HG02973 (cell line): Measurements from ENCODE around the gene EYA2.

Experiments
- ATAC-seq: cut with Tn5 transposase; IDR thresholded peaks from one replicate; pipeline ENCODE4 v1.9.1; 2021; ENCODE audit warnings: moderate library complexity; ENCODE audit not compliant: unreplicated experiment

EYA2 gene

GRCh38 chr20:47059536-47059935 lies 164.9 kb downstream of the EYA2 start:
- no peak for ATAC-seq

GRCh38 chr20:47061549-47061948 lies 166.9 kb downstream of the EYA2 start:
- ATAC-seq, result no peak

- no peak for ATAC-seq
Measured at GRCh38 chr20:47062226-47062890, 167.7 kb downstream of the EYA2 start.

GRCh38 chr20:47063407-47063806 lies 168.8 kb downstream of the EYA2 start:
- no peak for ATAC-seq

- no peak for ATAC-seq
Measured at GRCh38 chr20:47063808-47064207, 169.2 kb downstream of the EYA2 start.

GRCh38 chr20:47066484-47067270 lies 172.0 kb downstream of the EYA2 start:
- ATAC-seq, result no peak

- ATAC-seq, result no peak
Measured at GRCh38 chr20:47067776-47068175, 173.1 kb downstream of the EYA2 start.

- ATAC-seq, result no peak
Measured at GRCh38 chr20:47070176-47070575, 175.5 kb downstream of the EYA2 start.

GRCh38 chr20:47071646-47072185 lies 177.1 kb downstream of the EYA2 start:
- no peak for ATAC-seq

GRCh38 chr20:47073766-47074475 lies 179.3 kb downstream of the EYA2 start:
- no peak for ATAC-seq

- ATAC-seq, result no peak
Measured at GRCh38 chr20:47075263-47075662, 180.6 kb downstream of the EYA2 start.

GRCh38 chr20:47079047-47079446 lies 184.4 kb downstream of the EYA2 start:
- ATAC-seq, result no peak

- no peak for ATAC-seq
Measured at GRCh38 chr20:47080365-47080764, 185.7 kb downstream of the EYA2 start.

- ATAC-seq, result no peak
Measured at GRCh38 chr20:47086316-47086715, 191.7 kb downstream of the EYA2 start.

GRCh38 chr20:47088335-47088734 lies 193.7 kb downstream of the EYA2 start:
- ATAC-seq, result no peak

- ATAC-seq, result no peak
Measured at GRCh38 chr20:47089151-47089550, 194.5 kb downstream of the EYA2 start.

- no peak for ATAC-seq
Measured at GRCh38 chr20:47090835-47091234, 196.2 kb downstream of the EYA2 start.

GRCh38 chr20:47093320-47093966 lies 198.8 kb downstream of the EYA2 start:
- ATAC-seq, result no peak

- no peak for ATAC-seq
Measured at GRCh38 chr20:47095690-47096089, 201.0 kb downstream of the EYA2 start.

- ATAC-seq, result no peak
Measured at GRCh38 chr20:47097691-47098622, 203.3 kb downstream of the EYA2 start.
